Measurements from ENCODE around the gene NLRP6. TPM values are rescaled to one million over a fixed set of nuclear protein-coding genes. Genes with fewer than 3 reads are reported as not detected.

Gene NLRP6
- total RNA-seq, 4 donors from 2014 or later: 0.23 to 1.9 TPM; not detected in 2

- TF ChIP-seq CTCF (IDR thresholded peaks at IDR 0.05) (no peak), POLR2AphosphoS5 (IDR thresholded peaks at IDR 0.05) (no peak), POLR2A (IDR thresholded peaks at IDR 0.05) (no peak), EP300 (IDR thresholded peaks at IDR 0.05) (no peak)
- Histone ChIP-seq H3K36me3 (no peaks in the 10 kb centered on the region), H3K4me3 (no peak overlapping the region), H3K27me3 (peaks cover 31% of the 10 kb centered on the region), H3K4me1 (peaks cover 0 to 44% (median 12%) of the 10 kb centered on the region in 3 donors), H3K9me3 (no peaks in the 10 kb centered on the region), H3K27ac (no peak overlapping the region)
- 77 to 79% methylated on average over 4 to 10 of the region's 12 CpGs for WGBS, 2 donors (ENCODE audit: low coverage in 1 of 2)
- no peak for ATAC-seq
Measured at GRCh38 chr11:303363-303762, 25.2 kb downstream of the NLRP6 start.

GRCh38 chr11:304061-304506, 25.9 kb downstream of the NLRP6 start:
- no peak for TF ChIP-seq CTCF (IDR thresholded peaks at IDR 0.05)
- TF ChIP-seq POLR2AphosphoS5 (IDR thresholded peaks at IDR 0.05): no peak
- no peak for TF ChIP-seq EP300 (IDR thresholded peaks at IDR 0.05)
- no peak for TF ChIP-seq POLR2A (IDR thresholded peaks at IDR 0.05)
- ATAC-seq: no peak
- no peak overlapping the region for H3K27ac ChIP-seq
- H3K36me3 ChIP-seq: no peaks in the 10 kb centered on the region
- H3K4me1 ChIP-seq: peaks cover 0 to 47% (median 12%) of the 10 kb centered on the region in 3 donors
- WGBS, 2 donors (ENCODE audit: low coverage in 1 of 2): 84% methylated on average over 8 of the region's 52 CpGs; no CpG with 5 or more reads in 1 of the 2 donors
- no peak overlapping the region for H3K4me3 ChIP-seq
- no peaks in the 10 kb centered on the region for H3K9me3 ChIP-seq
- peaks cover 23% of the 10 kb centered on the region for H3K27me3 ChIP-seq

- peak; percentile 21 for ATAC-seq
- TF ChIP-seq EP300 (IDR thresholded peaks at IDR 0.05): no peak
- no peak for TF ChIP-seq POLR2AphosphoS5 (IDR thresholded peaks at IDR 0.05)
- no peak for TF ChIP-seq POLR2A (IDR thresholded peaks at IDR 0.05)
- TF ChIP-seq CTCF (IDR thresholded peaks at IDR 0.05): peak in 3 of 4 experiments; percentile 74 to 86 (median 83)
- no peak overlapping the region for H3K4me3 ChIP-seq
- 42 to 45% methylated on average over 13 to 16 of the region's 19 CpGs for WGBS, 2 donors (ENCODE audit: low coverage in 1 of 2)
- peak overlapping the region in 3 of 4 donors; percentile 18 to 94 (median 87) for H3K27ac ChIP-seq
- H3K4me1 ChIP-seq: peaks cover 0 to 53% (median 20%) of the 10 kb centered on the region in 3 donors
- H3K9me3 ChIP-seq: no peaks in the 10 kb centered on the region
- H3K27me3 ChIP-seq: peaks cover 12% of the 10 kb centered on the region
- H3K36me3 ChIP-seq: no peaks in the 10 kb centered on the region
Measured at GRCh38 chr11:304915-305843, 27.0 kb downstream of the NLRP6 start.

- peak overlapping the region in 3 of 4 donors; percentile 72 to 94 (median 87) for H3K27ac ChIP-seq
Measured at GRCh38 chr11:305844-306211, 27.6 kb downstream of the NLRP6 start.

More at GRCh38 chr11:305844-306211, 27.6 kb downstream of the NLRP6 start:
- WGBS, 2 donors (ENCODE audit: low coverage in 1 of 2): 78 to 84% methylated on average over 5 to 10 of the region's 10 CpGs
- no peak for ATAC-seq
- no peak for TF ChIP-seq EP300 (IDR thresholded peaks at IDR 0.05)
- TF ChIP-seq CTCF (IDR thresholded peaks at IDR 0.05): no peak
- no peak for TF ChIP-seq POLR2AphosphoS5 (IDR thresholded peaks at IDR 0.05)
- TF ChIP-seq POLR2A (IDR thresholded peaks at IDR 0.05): no peak
- H3K36me3 ChIP-seq: no peaks in the 10 kb centered on the region
- H3K4me1 ChIP-seq: peaks cover 0 to 52% (median 20%) of the 10 kb centered on the region in 3 donors
- H3K9me3 ChIP-seq: no peaks in the 10 kb centered on the region
- peaks cover 6% of the 10 kb centered on the region for H3K27me3 ChIP-seq
- no peak overlapping the region for H3K4me3 ChIP-seq

Measured in gastroesophageal sphincter (tissue), 4 donors.